HG03442 (cell line): Measurements from ENCODE around the gene DLGAP3.

Experiments
- ATAC-seq: cut with Tn5 transposase; IDR thresholded peaks from one replicate; pipeline ENCODE4 v1.9.1; 2021; ENCODE audit warnings: mild to moderate bottlenecking, moderate library complexity; ENCODE audit not compliant: unreplicated experiment

DLGAP3 gene

DNA sequence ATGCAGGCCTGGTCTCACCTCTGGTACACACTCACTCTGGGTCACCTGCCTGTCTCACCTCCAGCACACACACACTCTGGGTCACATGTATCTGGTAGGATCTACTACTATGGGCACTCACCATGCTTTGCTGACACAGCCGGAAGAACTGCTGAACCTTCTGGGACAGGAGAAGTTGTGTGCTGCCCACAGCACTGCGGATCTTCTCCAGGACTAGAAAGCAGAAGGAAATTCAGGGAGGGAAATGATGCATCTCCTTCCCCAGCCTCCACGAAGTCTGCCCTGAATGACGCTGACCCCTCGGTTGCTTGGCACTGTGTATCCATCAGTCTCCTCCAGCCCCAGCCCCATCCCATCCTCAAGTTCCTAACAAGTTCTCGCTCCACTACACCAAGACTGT is 62.0 kb downstream of the DLGAP3 start:
- ATAC-seq, result no peak

DNA sequence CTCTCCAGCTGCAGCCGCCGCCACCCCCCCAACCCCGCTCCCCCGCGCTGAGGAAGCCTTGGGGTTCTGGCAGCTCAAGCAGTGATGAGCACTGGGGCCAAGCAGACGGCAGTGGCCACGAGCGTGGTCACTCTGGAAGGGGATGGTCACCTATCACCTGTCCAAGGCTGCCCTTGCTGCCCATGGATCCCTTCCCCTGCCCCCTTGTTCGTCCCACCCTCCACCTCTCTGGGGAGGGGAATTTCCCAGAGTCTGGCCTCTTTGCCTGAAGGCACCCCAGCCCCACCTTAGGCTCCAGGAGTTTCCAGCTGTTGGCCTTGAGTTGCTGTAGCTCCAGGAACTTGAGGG is 62.7 kb downstream of the DLGAP3 start:
- no peak for ATAC-seq

DNA sequence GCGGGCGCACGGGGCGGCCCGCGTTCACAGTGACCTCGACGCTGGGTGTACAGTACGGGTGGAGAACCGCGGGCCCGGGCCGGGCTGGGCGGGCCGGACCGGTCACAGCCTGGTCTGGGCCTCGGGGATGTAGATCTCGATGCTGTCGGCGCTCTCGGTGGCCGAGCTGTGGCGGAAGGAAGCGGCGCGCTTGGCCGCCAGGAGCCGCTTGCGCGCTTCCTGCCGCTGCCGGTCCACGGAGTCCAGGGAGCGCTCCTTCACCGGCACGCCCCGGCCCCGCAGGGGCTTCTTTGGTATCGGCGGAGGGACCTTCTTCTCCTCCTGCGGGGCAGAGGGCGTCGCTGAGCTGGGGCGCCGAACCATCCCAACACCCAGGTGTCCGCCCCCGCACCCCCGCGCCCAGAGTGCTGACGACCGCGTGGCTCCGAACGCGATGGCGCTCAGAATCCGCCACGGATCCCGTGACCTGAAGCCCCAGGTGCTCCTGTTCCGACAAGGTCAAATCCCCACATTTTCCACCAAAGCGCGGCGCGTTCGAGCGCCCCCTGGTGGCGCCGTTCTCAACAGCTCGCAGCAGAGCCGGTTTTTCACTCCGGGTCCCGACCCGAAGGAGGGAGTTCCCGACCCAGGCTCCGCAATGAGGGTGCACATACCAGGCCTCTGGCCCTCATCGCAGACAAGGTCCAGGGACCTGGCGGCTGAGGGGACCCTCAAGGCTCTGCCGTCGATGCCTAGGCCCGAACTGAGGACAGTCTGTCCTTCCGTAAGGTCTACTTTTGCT is 63.3 kb downstream of the DLGAP3 start:
- peak; percentile 64 for ATAC-seq

DNA sequence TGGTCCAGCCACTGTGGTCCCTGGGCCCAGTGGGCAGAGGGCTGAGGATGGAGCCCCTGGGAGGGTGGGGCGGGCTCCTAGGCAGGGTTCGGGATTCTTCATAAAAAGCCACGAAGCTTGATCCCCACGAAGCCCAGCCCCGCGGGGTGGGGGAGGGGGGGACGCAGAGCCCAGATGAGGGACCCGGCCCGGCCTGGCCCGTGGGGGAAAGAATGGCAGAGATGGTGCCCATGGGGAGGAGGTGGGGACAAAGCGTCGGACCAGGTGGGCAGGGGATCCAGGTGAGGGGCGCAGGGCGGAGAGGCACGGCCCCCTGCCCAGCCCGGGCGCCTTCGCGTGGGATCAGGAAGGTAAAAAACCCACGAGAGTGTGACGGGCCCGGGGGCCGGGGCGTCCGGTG is 63.9 kb downstream of the DLGAP3 start:
- ATAC-seq, result no peak

DNA sequence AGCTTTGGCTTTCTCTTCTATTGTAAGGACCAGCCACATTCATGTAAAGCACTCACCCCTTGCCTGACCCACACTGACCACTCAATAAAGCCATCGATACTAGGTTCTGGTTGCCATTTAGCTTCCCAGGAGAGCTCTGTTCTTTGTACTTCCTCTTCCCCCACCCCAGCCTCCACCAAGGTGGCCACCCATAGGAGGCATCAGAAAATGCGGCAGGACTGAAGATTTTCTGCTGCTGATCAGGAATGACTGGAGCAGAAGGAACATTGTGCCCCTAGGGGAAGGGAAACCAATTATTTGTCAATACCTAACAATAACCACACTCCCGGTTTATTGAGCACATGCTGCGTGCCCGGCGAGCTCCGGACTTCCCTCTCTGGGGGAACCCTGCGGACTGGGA is 64.7 kb downstream of the DLGAP3 start:
- no peak for ATAC-seq

DNA sequence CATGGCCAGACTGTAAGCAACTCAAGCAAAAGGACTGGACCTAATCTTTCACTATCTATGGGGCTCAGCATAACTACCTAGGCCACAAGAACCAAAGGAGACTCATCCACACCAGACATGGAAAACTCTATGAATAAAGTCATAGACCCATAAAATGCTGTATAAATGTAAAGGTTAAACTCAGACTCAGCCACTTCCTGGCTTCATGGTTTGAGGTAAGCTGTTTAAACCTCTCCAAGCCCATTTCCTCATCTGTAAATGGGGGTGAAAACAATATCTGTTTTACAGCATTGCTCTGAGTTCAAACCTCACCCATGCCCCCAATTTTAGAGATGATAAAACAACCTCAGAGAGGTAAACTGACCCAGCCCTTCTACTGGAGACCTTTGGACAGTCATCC is 65.9 kb downstream of the DLGAP3 start:
- no peak for ATAC-seq

DNA sequence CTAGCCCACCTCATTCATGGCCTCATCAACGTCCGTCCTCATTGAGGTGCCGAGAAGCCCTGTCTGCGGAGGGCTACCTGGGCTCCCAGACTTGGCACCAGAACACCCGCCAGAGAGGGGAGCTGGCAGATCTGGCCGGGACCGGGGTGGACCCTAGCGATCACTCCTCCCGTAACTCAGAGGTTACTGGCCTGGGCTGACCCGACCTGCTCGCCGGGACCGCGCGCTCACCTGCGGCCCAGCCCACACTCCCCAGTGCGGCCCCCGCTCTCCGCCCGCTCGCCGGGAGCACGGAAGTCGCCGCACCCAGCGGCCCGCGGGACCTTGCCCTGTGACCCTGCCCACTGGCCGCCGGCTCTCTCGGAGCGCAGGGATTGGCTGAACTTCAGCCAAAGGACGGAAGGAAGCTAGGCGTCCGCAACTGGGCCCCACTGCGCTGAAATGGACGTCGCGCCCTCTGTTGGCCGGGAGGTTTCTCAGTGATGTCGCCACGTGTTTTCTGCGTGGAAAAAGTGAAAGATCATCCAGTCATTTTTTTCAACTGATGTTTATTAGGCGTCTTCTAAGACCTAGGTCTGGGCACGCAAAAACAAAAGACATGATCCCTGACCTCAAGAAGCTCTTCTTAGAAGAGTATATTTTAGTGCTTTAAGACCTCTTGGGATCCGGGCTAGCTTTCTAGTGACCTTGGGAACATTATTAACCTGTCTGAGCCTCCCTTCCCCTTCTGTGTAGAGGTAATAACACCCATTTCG is 69.8 kb downstream of the DLGAP3 start, which contains the start of gene SMIM12:
SMIM12 (minus strand) TSS at position 304 of the 755 bp plus-strand sequence. CDS start 3,772 bp downstream, outside the sequence.
- peak; percentile 95 for ATAC-seq

DNA sequence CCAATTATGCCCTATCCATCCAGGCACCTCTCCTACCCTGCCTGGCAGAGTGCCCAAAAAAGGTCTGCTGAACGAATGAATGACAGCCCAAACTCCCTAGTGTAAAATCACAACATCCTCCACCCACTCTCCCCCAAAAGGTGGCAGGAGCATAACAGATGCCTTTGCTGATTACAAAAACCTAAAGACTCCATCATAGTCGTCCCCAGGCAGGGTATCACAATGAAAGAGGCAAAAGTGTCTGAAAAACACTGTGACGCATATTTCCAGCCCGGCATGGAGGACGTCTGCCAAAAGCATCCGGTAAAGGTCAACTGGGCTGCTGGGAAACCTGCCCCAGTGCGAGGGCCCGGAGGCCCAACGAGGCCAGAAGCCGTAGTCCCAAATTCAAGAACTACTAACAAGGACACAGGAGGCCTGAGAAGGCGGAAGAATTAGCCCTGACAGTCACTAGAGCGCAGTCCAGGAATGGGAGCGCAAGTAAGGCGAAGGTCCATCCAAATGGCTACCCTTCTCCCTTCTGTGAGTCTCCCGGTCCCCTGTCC is 70.5 kb downstream of the DLGAP3 start:
- ATAC-seq, result no peak

DNA sequence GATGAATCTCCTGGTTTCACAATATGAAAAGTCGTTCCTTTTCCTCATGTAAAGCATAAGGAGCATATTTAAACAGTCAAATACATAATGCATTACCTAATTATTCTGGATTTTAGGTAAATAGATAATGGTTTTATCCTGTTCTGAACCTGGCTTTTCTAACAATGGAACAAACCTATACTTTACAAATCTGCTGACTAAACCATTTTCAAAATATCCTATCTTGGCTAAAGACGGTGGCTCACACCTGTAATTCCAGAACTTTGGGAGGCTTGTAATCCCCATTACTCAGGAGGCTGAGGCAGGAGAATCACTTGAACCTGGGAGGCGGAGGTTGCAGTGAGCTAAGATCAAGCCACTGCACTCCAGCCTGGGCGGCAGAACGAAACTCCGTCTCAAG is 72.8 kb downstream of the DLGAP3 start:
- no peak for ATAC-seq

DNA sequence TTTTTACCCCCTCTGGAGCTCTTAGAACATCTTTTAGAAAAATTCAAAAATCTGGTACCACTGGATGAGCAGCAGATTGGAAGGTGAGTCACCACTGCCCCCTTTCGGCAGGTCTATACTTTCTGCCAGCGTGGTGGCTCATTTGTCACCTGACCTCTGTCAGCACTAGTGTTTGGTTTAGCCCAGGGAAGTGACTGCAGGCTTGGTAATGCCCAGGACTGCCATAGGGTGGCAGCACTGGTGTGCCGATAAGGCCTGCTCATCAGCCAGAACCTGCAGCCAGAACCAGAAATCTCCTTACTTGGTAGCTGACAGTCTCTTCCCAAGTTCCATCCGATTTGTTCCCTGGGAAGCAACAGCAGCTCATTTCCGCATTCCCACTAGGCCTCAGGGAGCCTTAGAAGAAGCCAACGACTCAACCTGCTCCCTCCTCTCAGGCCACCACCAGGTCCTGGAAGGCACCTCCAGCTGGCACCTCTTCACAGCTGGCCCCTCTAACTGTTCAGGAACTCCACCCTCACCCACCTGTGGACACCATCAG is 76.7 kb downstream of the DLGAP3 start:
- peak; percentile 92 for ATAC-seq

DNA sequence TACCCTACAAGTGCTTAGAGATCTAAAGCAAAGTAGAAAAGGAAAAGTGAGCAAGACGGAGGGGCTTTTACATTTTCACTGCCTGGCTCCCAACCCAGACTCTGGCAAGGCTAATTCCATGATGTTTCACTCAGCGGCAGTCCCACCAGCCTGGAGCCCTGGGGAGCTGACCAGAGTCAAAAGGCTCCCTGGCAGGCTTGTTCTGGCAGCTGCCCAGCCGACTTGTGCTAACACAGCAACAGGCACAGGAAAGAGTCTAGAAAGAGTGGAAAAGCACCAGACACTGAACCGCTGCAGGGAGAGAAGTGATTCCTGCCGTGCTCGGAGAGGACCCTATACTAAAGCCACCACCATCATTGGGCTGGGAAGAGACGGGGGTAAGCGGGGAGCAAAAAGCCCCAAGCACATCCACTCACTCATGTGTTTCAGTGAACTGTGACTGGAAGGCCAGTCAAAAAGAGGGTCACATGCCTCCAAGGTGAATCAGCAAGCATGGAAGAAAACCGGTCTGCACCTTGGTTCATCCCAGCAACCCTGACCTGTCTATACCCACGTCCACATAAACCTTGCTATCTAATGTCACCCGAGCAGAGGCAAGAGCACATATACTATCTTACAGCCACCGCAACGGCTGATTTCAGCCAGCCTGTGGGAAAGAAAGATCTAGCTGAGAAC is 77.9 kb downstream of the DLGAP3 start:
- ATAC-seq, result no peak

DNA sequence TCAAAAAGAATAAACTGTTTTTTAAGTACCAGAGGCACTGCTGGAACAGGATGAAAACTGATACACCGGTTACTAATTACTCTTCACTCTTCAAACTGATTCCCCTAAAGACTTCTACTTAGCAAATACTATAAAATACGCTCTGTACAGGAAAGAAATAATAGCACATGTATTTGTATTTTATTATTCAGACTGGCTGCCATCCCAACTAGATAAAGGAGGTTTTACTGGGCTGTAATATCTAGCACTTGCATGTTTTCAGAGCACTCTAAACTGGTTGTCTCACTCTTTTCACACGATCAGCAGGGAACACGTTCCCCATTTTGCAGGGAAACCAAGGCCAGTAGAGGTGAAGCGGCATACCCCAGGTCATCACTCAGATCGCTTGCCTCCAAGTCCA is 79.1 kb downstream of the DLGAP3 start:
- ATAC-seq, result no peak

DNA sequence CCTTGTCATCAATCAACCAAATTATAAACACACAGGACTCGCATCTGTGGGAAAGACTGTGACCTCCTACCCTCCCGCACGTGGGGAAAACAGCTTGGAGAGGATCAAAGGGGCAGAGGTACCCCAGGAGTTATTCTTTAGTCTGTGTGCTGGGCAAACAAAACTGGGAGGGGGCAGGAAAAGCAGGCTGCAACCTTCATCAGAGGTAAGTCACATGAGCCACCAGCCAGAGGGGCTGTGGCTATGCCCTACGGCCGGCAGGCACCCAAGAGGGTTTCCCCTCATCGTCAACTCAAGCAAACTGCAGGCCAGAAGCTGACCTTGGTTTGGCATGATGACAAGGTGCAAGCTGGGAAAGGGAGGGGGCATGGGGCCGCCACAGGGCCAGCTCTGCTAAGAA is 82.4 kb downstream of the DLGAP3 start:
- ATAC-seq, result no peak

DNA sequence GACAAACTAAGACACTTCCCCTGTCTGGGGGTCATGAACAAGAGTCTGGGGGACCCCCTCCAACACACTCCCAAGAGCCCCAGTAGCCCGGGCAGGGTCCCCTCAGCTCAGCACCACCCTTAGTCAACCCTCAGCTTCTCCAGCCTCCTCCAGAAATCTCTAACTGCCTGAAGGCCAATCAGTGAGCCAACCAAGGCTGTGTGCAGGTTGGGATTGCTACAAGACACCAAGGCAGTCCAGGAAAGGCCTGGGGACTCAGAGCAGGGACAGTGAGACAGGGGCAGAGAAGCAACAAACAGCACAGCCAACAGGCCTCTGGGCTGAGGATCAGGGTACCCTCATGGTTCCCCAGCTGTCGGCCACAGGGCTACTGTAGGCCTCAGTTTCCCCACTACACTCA is 83.2 kb downstream of the DLGAP3 start:
- ATAC-seq, result no peak

DNA sequence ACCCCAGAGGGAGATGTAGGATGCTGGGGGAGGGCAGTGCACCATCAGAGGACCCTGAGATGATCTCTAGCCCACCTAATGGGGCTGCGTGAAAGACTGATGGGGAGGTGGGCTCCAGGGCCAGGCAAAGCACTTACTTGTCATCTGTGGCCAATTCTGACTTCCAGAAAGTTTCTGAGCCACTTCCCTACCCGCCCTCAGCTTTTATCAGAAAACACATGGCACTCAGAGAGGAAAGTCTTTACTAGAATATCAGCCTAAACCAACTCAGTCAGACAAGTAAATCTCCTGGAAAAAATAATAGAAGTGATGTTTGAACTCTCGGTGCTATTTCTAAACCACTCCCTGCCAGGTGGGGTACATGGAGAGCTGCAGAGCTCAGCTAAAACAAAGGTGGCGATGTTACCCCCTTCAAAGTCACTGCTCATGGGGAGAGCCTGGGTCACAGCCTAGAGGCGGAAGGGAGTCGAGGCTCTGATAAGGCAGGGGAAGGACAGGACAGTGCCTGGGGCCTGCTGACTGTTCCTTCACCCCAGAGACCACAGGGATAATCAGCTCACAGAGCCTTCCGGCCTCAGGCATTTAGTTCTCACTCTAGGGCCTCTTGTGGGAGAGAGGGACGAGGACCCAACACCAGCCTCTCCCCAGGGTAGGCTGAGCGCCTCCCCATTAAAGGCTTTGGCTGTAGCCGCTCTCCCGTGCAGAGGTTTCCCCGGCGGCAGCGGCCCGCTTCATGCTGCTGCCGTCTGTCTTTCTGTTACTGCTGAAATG is 84.1 kb downstream of the DLGAP3 start:
- ATAC-seq, result no peak

DNA sequence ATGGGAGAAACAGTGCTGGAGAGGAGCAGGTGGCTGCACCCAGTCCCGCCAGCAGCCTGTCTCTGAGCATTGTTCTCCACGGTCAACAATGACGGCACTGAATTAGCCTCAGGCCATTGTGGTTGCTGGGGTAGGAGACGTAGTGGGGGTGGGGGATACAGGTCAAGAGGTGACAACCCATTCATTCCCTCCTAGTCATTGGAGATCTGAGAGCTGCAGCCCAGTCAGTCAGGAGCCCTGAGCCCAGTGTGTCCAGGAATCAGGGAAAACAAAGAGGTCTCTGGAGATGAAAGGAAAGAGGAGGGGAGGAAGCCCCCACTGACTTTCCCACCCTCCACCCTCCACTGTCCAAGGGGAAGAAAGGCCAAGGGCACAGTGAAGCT is 85.2 kb downstream of the DLGAP3 start:
- ATAC-seq, result no peak

DNA sequence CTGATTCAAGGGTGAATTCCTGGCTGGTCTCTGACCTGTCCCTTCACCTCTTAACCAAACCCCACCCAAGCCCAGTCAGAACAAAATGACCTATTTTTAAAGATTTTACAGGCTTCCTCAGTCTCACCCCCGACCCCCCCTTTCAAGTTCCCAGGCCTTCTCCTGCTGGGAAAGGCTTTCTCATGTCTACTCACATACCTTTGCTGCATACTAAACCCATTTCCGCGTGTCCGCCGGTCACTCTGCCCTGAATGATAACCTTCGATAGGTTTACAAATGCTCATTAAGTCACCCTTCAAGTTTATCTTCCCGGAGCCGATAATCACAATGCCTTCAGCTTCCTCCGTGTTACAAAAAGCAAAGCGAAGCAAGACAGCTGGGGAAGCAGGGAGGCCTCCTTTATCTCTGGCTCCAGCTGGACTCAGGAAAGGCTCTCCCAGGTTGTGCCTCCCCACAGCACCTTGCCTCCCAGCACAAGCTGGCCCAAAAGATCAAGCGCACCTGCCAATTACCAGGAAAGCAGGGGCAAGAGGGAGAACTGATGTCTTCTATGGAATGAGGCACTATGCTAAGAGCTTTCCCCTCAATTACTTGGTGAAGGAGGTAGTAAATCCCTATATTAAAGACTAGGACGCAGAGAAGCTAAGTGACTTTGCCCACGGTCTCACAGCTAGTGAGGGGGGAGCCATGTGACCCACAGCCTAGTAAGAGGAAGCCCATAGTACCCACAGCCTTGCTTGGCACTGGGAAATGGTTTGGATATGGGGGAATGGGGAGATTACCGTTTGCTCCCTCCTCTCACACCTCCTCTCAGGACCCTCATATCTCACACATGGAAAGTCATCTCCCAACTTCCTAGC is 85.8 kb downstream of the DLGAP3 start:
- ATAC-seq, result no peak

DNA sequence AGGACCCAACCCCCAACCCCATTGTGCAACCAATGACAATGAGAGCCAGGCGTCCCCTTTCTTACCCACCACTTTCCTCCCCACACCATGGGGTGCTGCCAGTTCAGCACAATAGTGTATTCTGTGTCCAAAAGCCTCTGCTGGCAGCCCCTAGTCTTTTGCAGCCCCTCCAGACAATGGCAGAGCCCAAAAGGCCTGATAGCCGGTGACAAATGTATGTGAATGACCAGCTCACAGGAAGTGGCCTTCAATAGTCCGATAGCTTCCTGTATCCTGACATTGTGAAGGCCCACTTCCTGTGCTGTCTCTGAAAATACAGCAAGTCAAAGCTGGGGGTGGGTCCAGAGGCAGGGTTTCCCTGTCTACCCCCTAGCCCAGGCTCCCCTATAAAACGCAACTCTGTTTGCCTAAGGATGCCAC is 86.5 kb downstream of the DLGAP3 start:
- no peak for ATAC-seq

DNA sequence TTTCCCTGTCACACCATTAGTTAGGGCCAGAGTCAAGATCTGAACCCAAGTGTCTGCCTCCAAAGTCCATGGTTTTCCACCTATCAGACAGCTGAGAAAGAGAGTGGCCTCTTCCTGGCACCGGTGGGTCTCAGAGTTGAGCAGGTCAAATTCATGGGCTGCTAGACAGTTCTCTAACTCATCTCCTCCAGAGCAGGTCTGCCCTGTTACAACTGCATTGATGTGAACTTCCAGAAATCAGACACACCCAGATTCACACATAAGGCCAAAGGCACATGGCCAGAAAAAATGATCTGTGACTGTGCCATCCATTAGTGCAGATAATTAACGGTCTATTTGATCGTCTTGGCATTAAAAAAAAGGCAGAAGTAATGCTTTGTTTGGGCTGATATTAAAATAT is 87.4 kb downstream of the DLGAP3 start:
- ATAC-seq, result no peak

DNA sequence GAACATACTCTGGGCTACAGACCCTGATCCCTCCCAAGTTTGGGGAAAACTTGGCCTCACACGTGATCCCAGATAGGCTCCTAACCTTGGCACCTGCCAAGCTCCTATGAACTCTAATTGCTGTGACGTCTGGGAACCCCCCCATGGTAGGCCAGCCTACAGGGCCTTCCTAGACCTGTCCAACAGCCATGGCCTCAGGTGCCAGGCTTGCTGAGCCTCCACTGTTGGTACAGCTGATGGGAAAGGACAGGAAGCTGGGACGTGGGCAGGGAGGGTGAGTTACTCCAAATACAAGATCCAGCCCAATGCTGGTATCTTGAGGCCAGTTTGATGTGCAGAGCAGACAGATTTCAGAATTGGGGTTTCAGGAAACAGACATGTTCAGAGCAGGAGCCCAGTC is 89.0 kb downstream of the DLGAP3 start:
- no peak for ATAC-seq
